ENCODE measurements around the gene KCTD16. TPM values are rescaled to one million over a fixed set of nuclear protein-coding genes. Genes with fewer than 3 reads are reported as not detected.

Gene KCTD16
- polyA plus RNA-seq, 2 of the 4 experiments (the other 2 are of a cell fraction): 0.10 to 0.32 TPM

GRCh38 chr5:144183254-144183889, 12.7 kb downstream of the KCTD16 start:
- DNase-seq (ENCODE audit: low read depth in 1 of 2, low spot score in 1 of 2) (peak; percentile 21 to 54), ATAC-seq (peak; percentile 59 to 66; a peak in 4 of 6 replicates), FAIRE-seq (peak; percentile 61)
- Histone ChIP-seq H3K9me3 (no peaks in the 10 kb centered on the region), H3K4me1 (peaks cover 30% of the 10 kb centered on the region), H3K4me2 (peak overlapping the region; percentile 31; the same call in 2 of the 3 replicates), H3K4me3 (no peak overlapping the region), H3K27ac (peak overlapping the region; percentile 11 to 66; a peak in 2 of 6 replicates)
- WGBS (ENCODE audit: missing lambda C conversion rate): 4% methylated on average over 4 of the region's 4 CpGs
- CTCF ChIA-PET: interaction anchor here (0.5 to 1.8 kb wide), 5 partner anchors 12 to 1016 kb away, joined by 3 to 8 read pairs (median 4); partner anchors contain the start of genes KCTD16 and YIPF5
- TF ChIP-seq POLR2A (IDR thresholded peaks at IDR 0.05; ENCODE audit: low read length) (no peak), RAD21 (conservative IDR thresholded peaks at IDR 0.05 in 1 of 2, IDR thresholded peaks at IDR 0.05 in 1 of 2) (peak; percentile 79 to 83), FOXS1 (CRISPR knock-in tag; IDR thresholded peaks at IDR 0.05) (0 out of 2 replicates have a peak, but pooled peaks have one; percentile 33), FOSL2 (IDR thresholded peaks at IDR 0.05) (no peak), FOSL2 (CRISPR knock-in tag; IDR thresholded peaks at IDR 0.05) (peak; percentile 51; the same call in 1 of the 2 replicates), ESRRA (IDR thresholded peaks at IDR 0.05; ENCODE audit: borderline replicate concordance, low read length) (no peak), SMC3 (IDR thresholded peaks at IDR 0.05) (peak; percentile 71), MAFK (IDR thresholded peaks at IDR 0.05; ENCODE audit: partially characterized antibody) (no peak), CTCF (IDR thresholded peaks at IDR 0.05) (peak; percentile 78)
- POLR2A ChIA-PET: no interaction called here

GRCh38 chr5:144187699-144188294, 17.1 kb downstream of the KCTD16 start:
- Histone ChIP-seq H3K9me3 (no peaks in the 10 kb centered on the region), H3K4me3 (no peak overlapping the region), H3K4me1 (peaks cover 65% of the 10 kb centered on the region), H3K4me2 (peak overlapping the region; percentile 65), H3K27ac (peak overlapping the region; percentile 67 to 80)
- ChIA-PET CTCF (interaction anchor here (0.6 to 1.8 kb wide), 4 partner anchors 10 to 1470 kb away, joined by 3 to 10 read pairs (median 4); partner anchors contain the start of gene YIPF5), POLR2A (no interaction called here)
- DNase-seq (ENCODE audit: low read depth in 1 of 2, low spot score in 1 of 2) (peak; percentile 10 to 89), FAIRE-seq (peak; percentile 18), ATAC-seq (peak; percentile 37 to 55; a peak in 3 of 6 replicates)
- 2% methylated on average over 2 of the region's 2 CpGs for WGBS (ENCODE audit: missing lambda C conversion rate)
- TF ChIP-seq HOXA7 (CRISPR knock-in tag; IDR thresholded peaks at IDR 0.05) (no peak), NR3C1 (IDR thresholded peaks at IDR 0.05) (no peak), CBX2 (IDR thresholded peaks at IDR 0.05; ENCODE audit: borderline replicate concordance, low read depth) (no peak), RFX5 (IDR thresholded peaks at IDR 0.05) (no peak), RCOR1 (IDR thresholded peaks at IDR 0.05; ENCODE audit: low read depth, low read length) (no peak), ZC3H11A (IDR thresholded peaks at IDR 0.05) (no peak), HEYL (CRISPR knock-in tag; IDR thresholded peaks at IDR 0.05) (no peak), CHD4 (IDR thresholded peaks at IDR 0.05; ENCODE audit: borderline replicate concordance) (no peak), RNF2 (IDR thresholded peaks at IDR 0.05; ENCODE audit: borderline replicate concordance, low read depth) (no peak), GATA3 (IDR thresholded peaks at IDR 0.05; ENCODE audit: borderline replicate concordance) (peak; percentile 83), RAD21 (conservative IDR thresholded peaks at IDR 0.05 in 1 of 2, IDR thresholded peaks at IDR 0.05 in 1 of 2) (0 out of 5 replicates have a peak, but pooled peaks of 1 of the 2 experiments have one; percentile 19), EHF (CRISPR knock-in tag; IDR thresholded peaks at IDR 0.05) (no peak), E2F6 (IDR thresholded peaks at IDR 0.05; ENCODE audit: borderline replicate concordance, low read depth) (no peak), FOSB (CRISPR knock-in tag; IDR thresholded peaks at IDR 0.05) (no peak), ATOH8 (CRISPR knock-in tag; IDR thresholded peaks at IDR 0.05; ENCODE audit: low read depth) (no peak), EP300 (IDR thresholded peaks at IDR 0.05) (peak; percentile 66 to 68; a peak in 2 of 5 replicates), POLR2AphosphoS2 (conservative IDR thresholded peaks at IDR 0.05; ENCODE audit: low read length) (no peak), CBX8 (IDR thresholded peaks at IDR 0.05) (no peak), NPAS2 (CRISPR knock-in tag; IDR thresholded peaks at IDR 0.05; ENCODE audit: borderline replicate concordance) (no peak), MAFK (IDR thresholded peaks at IDR 0.05; ENCODE audit: partially characterized antibody) (no peak), HDAC2 (IDR thresholded peaks at IDR 0.05) (no peak), ESRRA (IDR thresholded peaks at IDR 0.05; ENCODE audit: borderline replicate concordance, low read length) (no peak), MAZ (IDR thresholded peaks at IDR 0.05; ENCODE audit: borderline replicate concordance, low read depth, low read length) (no peak), PHF8 (IDR thresholded peaks at IDR 0.05; ENCODE audit: borderline replicate concordance, low read depth) (no peak), CHD2 (IDR thresholded peaks at IDR 0.05; ENCODE audit: low read length, partially characterized antibody) (no peak), ELK1 (IDR thresholded peaks at IDR 0.05; ENCODE audit: low read depth, low read length) (0 out of 2 replicates have a peak, but pooled peaks have one; percentile 37), HOXB5 (CRISPR knock-in tag; IDR thresholded peaks at IDR 0.05) (no peak)
